WERI-Rb-1 (cell line): Measurements from ENCODE around the gene PLXNA2.

Source experiments
- DNase-seq: peaks from one replicate; pipeline ENCODE4 v3.0.0-alpha.2; 2020
- H3K27ac ChIP-seq: fragments of 250-450 bp; sonication (Bioruptor Pico); 2 replicates; pipeline ENCODE4 v1.5.1; 2020; ENCODE audit warnings: mild to moderate bottlenecking, moderate library complexity
- H3K27me3 ChIP-seq: fragments of 250-450 bp; sonication (Bioruptor Pico); 2 replicates; pipeline ENCODE4 v1.5.1; 2021; ENCODE audit warnings: mild to moderate bottlenecking, low read depth, moderate library complexity; ENCODE audit not compliant: insufficient read depth, severe bottlenecking
- H3K36me3 ChIP-seq: fragments of 250-450 bp; sonication (Bioruptor Pico); 2 replicates; pipeline ENCODE4 v1.5.1; 2020; ENCODE audit warnings: mild to moderate bottlenecking, moderate library complexity
- H3K4me3 ChIP-seq: 2 replicates; pipeline ENCODE4 v1.5.1; 2011; ENCODE audit warnings: low read depth, mild to moderate bottlenecking, control low read depth, low read length
- H3K9me3 ChIP-seq: fragments of 250-450 bp; sonication (Bioruptor Pico); 2 replicates; pipeline ENCODE4 v1.5.1; 2021; ENCODE audit warnings: mild to moderate bottlenecking, moderate library complexity; ENCODE audit not compliant: severe bottlenecking
- CTCF ChIP-seq: IDR thresholded peaks from 2 replicates; pipeline ENCODE4 v1.5.1; 2011; ENCODE audit warnings: low read depth, mild to moderate bottlenecking, control low read depth, inconsistent platforms, low read length

PLXNA2 gene

GRCh38 chr1:208052135-208052534 is 192.0 kb downstream of the PLXNA2 start:
- no peak for DNase-seq
- H3K36me3 ChIP-seq = peaks cover 39% of the 10 kb centered on the region
- H3K27me3 ChIP-seq = no peaks in the 10 kb centered on the region
- H3K9me3 ChIP-seq = no peaks in the 10 kb centered on the region
- no peak for TF ChIP-seq CTCF
- no peak overlapping the region for H3K27ac ChIP-seq
- no peak overlapping the region for H3K4me3 ChIP-seq

DNA sequence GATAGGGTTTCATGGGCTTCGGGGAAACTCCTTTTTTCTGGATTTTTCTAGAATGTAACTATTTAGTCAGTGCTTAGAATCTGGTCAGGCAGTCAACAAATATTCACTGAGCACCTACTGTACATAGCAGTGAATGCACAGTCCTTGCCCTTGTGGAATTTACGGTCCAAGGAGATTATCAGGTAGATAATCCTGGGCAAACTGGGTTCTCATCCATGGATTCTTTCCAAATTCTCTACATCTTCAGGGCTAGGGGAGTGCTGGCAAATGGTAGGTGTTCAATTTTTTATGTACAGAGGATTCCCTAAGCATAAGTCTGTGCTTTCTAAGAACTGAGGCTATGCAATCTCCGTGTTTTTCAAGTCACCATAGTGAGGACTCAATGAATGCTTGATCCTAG is 192.5 kb downstream of the PLXNA2 start:
- Histone ChIP-seq H3K36me3 (peaks cover 42% of the 10 kb centered on the region), H3K27me3 (no peaks in the 10 kb centered on the region), H3K9me3 (no peaks in the 10 kb centered on the region), H3K27ac (no peak overlapping the region), H3K4me3 (no peak overlapping the region)
- DNase-seq = no peak
- no peak for TF ChIP-seq CTCF

DNA sequence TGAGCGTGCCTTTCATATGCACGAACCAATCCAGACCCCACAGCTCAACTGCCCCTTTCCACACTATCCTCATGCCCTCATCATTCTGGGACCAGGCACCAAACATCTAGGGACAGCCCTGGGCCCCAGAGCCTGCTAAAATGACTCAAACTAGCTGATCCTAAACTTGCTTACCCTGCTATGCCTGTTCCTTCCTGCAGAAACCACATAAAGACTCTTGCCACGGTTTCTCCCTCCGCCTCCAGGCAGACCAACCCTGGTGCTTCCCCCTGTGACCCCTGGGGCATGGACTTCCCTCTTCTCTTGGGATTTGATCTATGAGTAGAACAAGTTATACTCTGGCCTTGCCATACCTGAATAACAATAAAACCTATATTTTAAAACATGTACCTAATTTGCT is 195.3 kb downstream of the PLXNA2 start:
- Histone ChIP-seq H3K27ac (no peak overlapping the region), H3K4me3 (no peak overlapping the region), H3K36me3 (peaks cover 49% of the 10 kb centered on the region), H3K27me3 (no peaks in the 10 kb centered on the region), H3K9me3 (no peaks in the 10 kb centered on the region)
- no peak for TF ChIP-seq CTCF
- DNase-seq = no peak

DNA sequence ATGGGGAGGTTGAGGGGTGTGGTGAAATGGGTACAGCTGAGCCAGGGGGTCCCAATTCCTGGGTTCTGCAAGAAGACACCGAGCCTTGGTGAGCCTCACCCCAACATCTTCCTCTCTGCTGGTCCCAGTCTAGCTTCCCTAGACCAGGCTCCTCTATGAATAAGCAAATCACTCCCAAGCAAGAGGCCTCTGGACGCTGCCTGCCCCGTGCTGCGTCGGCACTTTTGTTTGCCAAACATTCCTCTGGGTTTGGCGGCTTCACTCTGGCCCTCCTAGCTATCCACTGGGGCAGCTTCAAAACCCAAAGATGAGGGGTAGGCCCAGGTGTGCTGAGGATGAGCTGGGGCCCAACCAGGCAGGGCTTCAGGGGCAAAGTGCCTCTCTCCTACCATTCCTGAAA is 196.2 kb downstream of the PLXNA2 start:
- no peak overlapping the region for H3K27ac ChIP-seq
- TF ChIP-seq CTCF = no peak
- H3K4me3 ChIP-seq = no peak overlapping the region
- H3K36me3 ChIP-seq = peaks cover 46% of the 10 kb centered on the region
- H3K27me3 ChIP-seq = no peaks in the 10 kb centered on the region
- no peaks in the 10 kb centered on the region for H3K9me3 ChIP-seq
- no peak for DNase-seq

- H3K4me3 ChIP-seq = no peak overlapping the region
- no peak for DNase-seq
- H3K9me3 ChIP-seq = no peaks in the 10 kb centered on the region
- no peak for TF ChIP-seq CTCF
- no peaks in the 10 kb centered on the region for H3K27me3 ChIP-seq
- H3K36me3 ChIP-seq = peaks cover 41% of the 10 kb centered on the region
- no peak overlapping the region for H3K27ac ChIP-seq
Measured at GRCh38 chr1:208047476-208047934, 196.7 kb downstream of the PLXNA2 start.

- H3K4me3 ChIP-seq = no peak overlapping the region
- H3K27ac ChIP-seq = no peak overlapping the region
- no peaks in the 10 kb centered on the region for H3K27me3 ChIP-seq
- H3K36me3 ChIP-seq = peaks cover 39% of the 10 kb centered on the region
- H3K9me3 ChIP-seq = no peaks in the 10 kb centered on the region
- no peak for DNase-seq
- TF ChIP-seq CTCF = no peak
Measured at GRCh38 chr1:208045463-208046260, 198.5 kb downstream of the PLXNA2 start.
